ENCODE measurements around the gene PBX3.
"Not testable (repeated sequence)": the region's sequence is repeated elsewhere in the genome, so short reads cannot be mapped to it uniquely, and the experiment has no call there.

The PBX3 gene

GRCh38 chr9:125779220-125779565, 32.0 kb downstream of the PBX3 start:
- DNase-seq: not testable (repeated sequence)

- no peak for DNase-seq
These were observed 35.5 kb downstream of the PBX3 start for GRCh38 chr9:125782718-125783117.

GRCh38 chr9:125784286-125785049, 37.3 kb downstream of the PBX3 start:
- DNase-seq: no peak

GRCh38 chr9:125785248-125785751, 38.1 kb downstream of the PBX3 start:
- DNase-seq: peak; percentile 2 to 7

GRCh38 chr9:125787715-125788114, 40.5 kb downstream of the PBX3 start:
- no peak for DNase-seq

GRCh38 chr9:125789196-125789595, 42.0 kb downstream of the PBX3 start:
- no peak for DNase-seq

GRCh38 chr9:125794708-125795107, 47.5 kb downstream of the PBX3 start:
- DNase-seq: no peak

GRCh38 chr9:125795970-125796596, 48.9 kb downstream of the PBX3 start:
- DNase-seq: no peak

GRCh38 chr9:125797930-125798329, 50.8 kb downstream of the PBX3 start:
- DNase-seq: no peak

GRCh38 chr9:125803526-125803925, 56.4 kb downstream of the PBX3 start:
- no peak for DNase-seq

- DNase-seq: no peak
These were observed 57.9 kb downstream of the PBX3 start for GRCh38 chr9:125805057-125805456.

GRCh38 chr9:125805586-125805985, 58.4 kb downstream of the PBX3 start:
- no peak for DNase-seq

- no peak for DNase-seq
These were observed 59.9 kb downstream of the PBX3 start for GRCh38 chr9:125807079-125807478.

- no peak for DNase-seq
These were observed 63.0 kb downstream of the PBX3 start for GRCh38 chr9:125810161-125810560.

GRCh38 chr9:125811002-125811401, 63.8 kb downstream of the PBX3 start:
- DNase-seq: no peak

- DNase-seq: no peak
These were observed 65.2 kb downstream of the PBX3 start for GRCh38 chr9:125812403-125812802.

GRCh38 chr9:125815568-125815967, 68.4 kb downstream of the PBX3 start:
- DNase-seq: no peak

- DNase-seq: no peak
These were observed 69.1 kb downstream of the PBX3 start for GRCh38 chr9:125816321-125816720.

GRCh38 chr9:125820100-125820804, 73.1 kb downstream of the PBX3 start:
- DNase-seq: no peak

GRCh38 chr9:125821078-125821477, 73.9 kb downstream of the PBX3 start:
- no peak for DNase-seq

GRCh38 chr9:125822160-125822559, 75.0 kb downstream of the PBX3 start:
- DNase-seq: no peak

- no peak for DNase-seq
These were observed 75.7 kb downstream of the PBX3 start for GRCh38 chr9:125822902-125823301.

- DNase-seq: not testable (repeated sequence)
These were observed 76.8 kb downstream of the PBX3 start for GRCh38 chr9:125823874-125824406.

- no peak for DNase-seq
These were observed 78.6 kb downstream of the PBX3 start for GRCh38 chr9:125825762-125826161.
